ENCODE data around the gene ERC2.

Gene ERC2

DNA sequence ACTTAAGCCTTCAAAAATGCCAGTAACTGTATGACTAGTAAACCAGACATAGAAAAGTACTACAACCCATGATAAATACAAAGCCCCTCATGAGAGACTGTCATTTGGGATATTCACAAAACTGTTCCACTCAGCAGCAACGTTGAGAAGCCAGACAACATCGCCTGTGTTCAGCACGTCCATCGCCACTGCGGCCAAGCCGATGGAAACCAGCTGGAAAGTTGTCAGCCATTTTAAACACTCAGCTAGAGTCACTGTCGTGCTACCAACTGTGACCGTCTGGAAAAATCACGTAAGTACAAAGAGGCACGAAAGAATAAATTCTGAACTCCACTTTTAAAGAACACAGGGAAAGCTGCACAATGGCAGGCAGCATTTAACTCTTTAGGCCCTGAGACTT is 640.5 kb downstream of the ERC2 start:
- TF ChIP-seq, protein P1, sequence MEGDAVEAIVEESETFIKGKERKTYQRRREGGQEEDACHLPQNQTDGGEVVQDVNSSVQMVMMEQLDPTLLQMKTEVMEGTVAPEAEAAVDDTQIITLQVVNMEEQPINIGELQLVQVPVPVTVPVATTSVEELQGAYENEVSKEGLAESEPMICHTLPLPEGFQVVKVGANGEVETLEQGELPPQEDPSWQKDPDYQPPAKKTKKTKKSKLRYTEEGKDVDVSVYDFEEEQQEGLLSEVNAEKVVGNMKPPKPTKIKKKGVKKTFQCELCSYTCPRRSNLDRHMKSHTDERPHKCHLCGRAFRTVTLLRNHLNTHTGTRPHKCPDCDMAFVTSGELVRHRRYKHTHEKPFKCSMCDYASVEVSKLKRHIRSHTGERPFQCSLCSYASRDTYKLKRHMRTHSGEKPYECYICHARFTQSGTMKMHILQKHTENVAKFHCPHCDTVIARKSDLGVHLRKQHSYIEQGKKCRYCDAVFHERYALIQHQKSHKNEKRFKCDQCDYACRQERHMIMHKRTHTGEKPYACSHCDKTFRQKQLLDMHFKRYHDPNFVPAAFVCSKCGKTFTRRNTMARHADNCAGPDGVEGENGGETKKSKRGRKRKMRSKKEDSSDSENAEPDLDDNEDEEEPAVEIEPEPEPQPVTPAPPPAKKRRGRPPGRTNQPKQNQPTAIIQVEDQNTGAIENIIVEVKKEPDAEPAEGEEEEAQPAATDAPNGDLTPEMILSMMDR (IDR thresholded peaks at IDR 0.05; ENCODE audit: low read depth, low read length, missing control alignments), result no peak
- H3K4me3 ChIP-seq (replicated peaks; ENCODE audit: low read depth, low read length), result no peak overlapping the region
- DNase-seq (ENCODE audit: extremely low read depth, low read depth), result no peak

DNA sequence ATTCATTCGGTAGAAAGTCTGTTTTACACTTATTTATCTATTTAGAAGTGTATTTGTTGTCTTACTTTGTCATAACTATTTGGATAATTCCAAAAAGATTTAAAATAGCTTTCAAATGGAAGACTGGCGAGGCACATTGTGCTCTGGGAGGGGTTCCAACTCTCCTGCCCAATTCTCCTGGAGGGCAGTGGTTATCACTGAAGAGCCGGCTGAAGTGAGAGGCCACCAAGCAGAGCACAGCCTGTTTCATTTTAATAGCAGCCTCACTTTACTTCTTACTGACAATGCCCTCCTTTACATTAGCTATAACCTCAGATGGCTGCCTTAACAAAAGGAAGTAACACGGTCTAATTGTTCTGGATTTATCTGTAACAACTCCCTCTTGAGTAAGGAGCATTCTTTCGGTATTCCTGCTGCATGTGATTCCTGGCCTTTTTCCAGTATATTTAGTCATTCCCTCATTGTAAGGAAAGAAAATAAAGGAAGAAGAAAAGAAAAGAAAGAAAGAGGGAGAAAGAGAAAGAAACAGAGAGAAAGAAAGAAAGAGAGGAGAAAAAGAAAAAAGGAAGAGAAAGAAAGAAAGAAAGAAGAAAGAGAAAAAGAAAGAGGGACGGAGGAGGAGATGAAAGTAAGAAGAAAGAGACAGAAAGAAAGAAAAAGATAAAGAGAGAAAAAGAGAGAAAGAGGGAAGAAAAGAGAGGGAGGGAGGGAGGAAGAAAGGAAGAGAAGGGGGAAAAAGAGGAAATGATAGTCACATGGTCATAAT is 641.4 kb downstream of the ERC2 start:
- no peak for DNase-seq (ENCODE audit: extremely low read depth, low read depth)
- no peak overlapping the region for H3K4me3 ChIP-seq (replicated peaks; ENCODE audit: low read depth, low read length)
- TF ChIP-seq, protein P1 (IDR thresholded peaks at IDR 0.05; ENCODE audit: low read depth, low read length, missing control alignments), result no peak

DNA sequence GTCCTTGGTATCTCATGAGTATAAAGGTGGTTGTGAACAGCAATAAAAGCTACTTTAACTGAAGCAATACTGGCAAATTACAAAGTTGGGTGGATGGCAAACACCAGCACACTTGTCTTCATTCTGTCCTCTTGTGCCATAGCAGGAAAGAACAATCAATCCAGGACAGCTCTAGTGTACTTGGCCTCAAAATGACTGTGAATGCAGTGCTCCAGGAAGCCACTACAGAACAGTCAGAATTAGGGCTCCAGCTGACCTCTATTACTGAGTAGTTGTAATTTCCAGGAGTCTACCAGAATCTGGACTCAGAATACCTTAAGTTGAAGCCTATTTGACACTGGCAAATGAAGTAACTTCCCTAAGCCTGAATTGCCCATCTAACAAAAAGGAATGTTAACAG is 642.2 kb downstream of the ERC2 start:
- DNase-seq (ENCODE audit: extremely low read depth, low read depth), result no peak
- no peak overlapping the region for H3K4me3 ChIP-seq (replicated peaks; ENCODE audit: low read depth, low read length)
- TF ChIP-seq, protein P1 (IDR thresholded peaks at IDR 0.05; ENCODE audit: low read depth, low read length, missing control alignments), result no peak

DNA sequence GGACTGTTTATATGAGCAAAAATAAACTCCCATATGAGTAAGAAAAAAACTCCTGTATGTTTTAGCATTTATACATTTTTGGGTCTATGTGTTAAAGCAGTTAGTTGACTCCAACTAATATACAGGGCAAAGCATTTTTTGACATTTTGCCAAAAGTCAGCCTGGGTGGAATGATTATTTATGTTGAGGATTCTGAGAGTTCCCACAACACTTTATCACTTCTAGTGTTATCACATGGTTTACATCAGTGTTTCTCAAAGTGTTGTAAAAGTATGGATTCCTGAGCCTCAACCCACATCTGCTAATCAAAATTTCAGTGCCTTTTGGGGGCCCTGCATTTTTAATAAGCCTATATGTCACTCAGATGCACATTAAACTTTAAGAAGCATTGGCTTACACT is 643.9 kb downstream of the ERC2 start:
- TF ChIP-seq, protein P1 (IDR thresholded peaks at IDR 0.05; ENCODE audit: low read depth, low read length, missing control alignments), result no peak
- no peak for DNase-seq (ENCODE audit: extremely low read depth, low read depth)
- H3K4me3 ChIP-seq (replicated peaks; ENCODE audit: low read depth, low read length), result no peak overlapping the region

DNA sequence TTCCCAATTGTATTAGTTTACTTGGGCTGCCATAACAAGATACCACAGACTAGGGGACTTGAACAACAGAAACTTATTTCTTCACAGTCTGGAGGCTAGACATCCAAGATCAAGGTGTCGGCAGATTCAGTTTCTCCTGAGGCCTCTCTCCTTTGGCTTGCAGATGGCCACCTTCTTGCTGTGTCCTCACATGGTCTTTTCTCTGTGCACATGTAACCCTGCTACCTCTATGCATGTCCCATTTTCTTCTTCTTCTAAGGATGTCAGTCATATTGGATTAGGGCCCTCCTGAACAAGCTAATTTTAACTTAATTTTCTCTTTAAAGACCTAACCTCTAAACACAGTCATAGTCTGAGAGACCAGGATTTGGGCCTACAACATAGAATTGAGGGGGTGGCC is 644.4 kb downstream of the ERC2 start:
- TF ChIP-seq, protein P1 (IDR thresholded peaks at IDR 0.05; ENCODE audit: low read depth, low read length, missing control alignments), result no peak
- no peak overlapping the region for H3K4me3 ChIP-seq (replicated peaks; ENCODE audit: low read depth, low read length)
- no peak for DNase-seq (ENCODE audit: extremely low read depth, low read depth)

DNA sequence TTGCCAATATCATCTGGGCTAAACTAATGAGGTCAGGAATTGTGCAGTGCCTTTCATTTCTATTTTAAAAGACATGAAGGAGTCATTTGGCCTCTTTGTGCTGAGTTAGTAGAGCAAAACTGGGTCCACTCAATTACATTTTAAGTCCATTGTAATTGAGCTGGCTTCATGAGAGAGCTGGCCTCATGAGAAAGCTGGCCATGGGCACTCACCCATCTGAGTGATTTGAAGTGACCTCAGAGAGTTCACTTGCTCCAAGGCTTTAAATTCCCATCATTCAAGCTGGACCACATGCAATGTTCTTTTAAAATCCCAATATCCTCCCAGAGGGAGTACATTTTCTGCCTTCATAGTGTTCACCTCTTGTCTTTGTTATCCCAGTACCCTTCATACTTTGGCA is 645.3 kb downstream of the ERC2 start:
- H3K4me3 ChIP-seq (replicated peaks; ENCODE audit: low read depth, low read length), result no peak overlapping the region
- DNase-seq (ENCODE audit: extremely low read depth, low read depth), result no peak
- TF ChIP-seq, protein P1 (IDR thresholded peaks at IDR 0.05; ENCODE audit: low read depth, low read length, missing control alignments), result no peak

DNA sequence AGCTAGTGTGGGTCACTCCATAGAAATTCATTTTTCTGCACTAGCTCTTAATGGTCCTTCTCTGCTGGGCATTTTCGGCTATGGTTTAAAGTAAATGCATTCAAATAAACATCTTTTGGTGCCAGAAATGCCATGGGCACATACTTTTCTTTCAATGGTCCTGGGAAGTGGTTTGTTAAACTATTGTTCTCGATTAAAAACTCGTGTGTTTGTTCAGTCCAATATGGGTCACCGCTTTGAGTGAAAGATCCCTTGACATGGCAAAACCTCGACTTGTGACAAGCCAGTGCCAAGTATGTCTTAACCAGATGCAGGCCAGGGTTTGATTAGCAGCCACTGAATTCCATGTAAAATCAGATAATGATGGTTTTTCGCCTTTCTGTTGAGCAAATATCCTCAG is 649.3 kb downstream of the ERC2 start:
- TF ChIP-seq, protein P1 (IDR thresholded peaks at IDR 0.05; ENCODE audit: low read depth, low read length, missing control alignments), result no peak
- H3K4me3 ChIP-seq (replicated peaks; ENCODE audit: low read depth, low read length), result no peak overlapping the region
- no peak for DNase-seq (ENCODE audit: extremely low read depth, low read depth)
